ENCODE data around the gene KIF3C. TPM values are rescaled to one million over a fixed set of nuclear protein-coding genes. Genes with fewer than 3 reads are reported as not detected.

Gene KIF3C
- polyA plus RNA-seq, 1 donor from 2014 or later: 53.6 TPM

GRCh38 chr2:26016012-26016705 lies 33.9 kb upstream of the KIF3C start:
- no peaks in the 10 kb centered on the region for H3F3A ChIP-seq (ENCODE audit: insufficient read depth, low read length, poor library complexity, severe bottlenecking)
- TF ChIP-seq TAF1 (IDR thresholded peaks at IDR 0.05; ENCODE audit: low read depth): no peak
- TF ChIP-seq EZH2 (IDR thresholded peaks at IDR 0.05; ENCODE audit: borderline replicate concordance, insufficient read depth, low read length, poor library complexity, severe bottlenecking): no peak
- TF ChIP-seq REST (IDR thresholded peaks at IDR 0.05; ENCODE audit: borderline replicate concordance): no peak
- no peak for TF ChIP-seq RAD21 (conservative IDR thresholded peaks at IDR 0.05)
- TF ChIP-seq EP300 (conservative IDR thresholded peaks at IDR 0.05; ENCODE audit: poor library complexity, severe bottlenecking): no peak
- no peak for TF ChIP-seq CTCF (IDR thresholded peaks at IDR 0.05; ENCODE audit: poor library complexity, severe bottlenecking)
- no peak for TF ChIP-seq SMC3 (conservative IDR thresholded peaks at IDR 0.05; ENCODE audit: poor library complexity)
- TF ChIP-seq MXI1 (conservative IDR thresholded peaks at IDR 0.05; ENCODE audit: poor library complexity, severe bottlenecking): no peak
- no peak for TF ChIP-seq POLR2AphosphoS5 (IDR thresholded peaks at IDR 0.05)
- H3K79me2 ChIP-seq (replicated peaks; ENCODE audit: insufficient read depth, low read length): no peaks in the 10 kb centered on the region
- no peaks in the 10 kb centered on the region for H3K9me3 ChIP-seq (ENCODE audit: low read length)
- H3K36me3 ChIP-seq (ENCODE audit: insufficient read depth, low read length): no peaks in the 10 kb centered on the region
- H3K27ac ChIP-seq (ENCODE audit: low read length): no peak overlapping the region
- H4K20me1 ChIP-seq (ENCODE audit: insufficient read depth): no peaks in the 10 kb centered on the region
- no peaks in the 10 kb centered on the region for H3K9me2 ChIP-seq (ENCODE audit: insufficient read depth, low read length)
- no peak overlapping the region for H3K4me2 ChIP-seq (ENCODE audit: low read length)
- H3K27me3 ChIP-seq (ENCODE audit: insufficient read depth, low read depth, low read length): no peaks in the 10 kb centered on the region
- no peak overlapping the region for H3K4me3 ChIP-seq (ENCODE audit: low read length)
- H2AFZ ChIP-seq (ENCODE audit: low read depth, low read length): no peak overlapping the region
- no peak overlapping the region for H3K9ac ChIP-seq (ENCODE audit: low read length)

- H3K9me3 ChIP-seq (ENCODE audit: low read length): no peaks in the 10 kb centered on the region
- H3K4me2 ChIP-seq (ENCODE audit: low read length): no peak overlapping the region
- no peak overlapping the region for H2AFZ ChIP-seq (ENCODE audit: low read depth, low read length)
- H3F3A ChIP-seq (ENCODE audit: insufficient read depth, low read length, poor library complexity, severe bottlenecking): no peaks in the 10 kb centered on the region
- H3K9me2 ChIP-seq (ENCODE audit: insufficient read depth, low read length): no peaks in the 10 kb centered on the region
- H3K9ac ChIP-seq (ENCODE audit: low read length): no peak overlapping the region
- H3K79me2 ChIP-seq (replicated peaks; ENCODE audit: insufficient read depth, low read length): no peaks in the 10 kb centered on the region
- H3K27me3 ChIP-seq (ENCODE audit: insufficient read depth, low read depth, low read length): no peaks in the 10 kb centered on the region
- TF ChIP-seq SMC3 (conservative IDR thresholded peaks at IDR 0.05; ENCODE audit: poor library complexity) (no peak), REST (IDR thresholded peaks at IDR 0.05; ENCODE audit: borderline replicate concordance) (no peak), POLR2AphosphoS5 (IDR thresholded peaks at IDR 0.05) (no peak), MXI1 (conservative IDR thresholded peaks at IDR 0.05; ENCODE audit: poor library complexity, severe bottlenecking) (no peak), CTCF (IDR thresholded peaks at IDR 0.05; ENCODE audit: poor library complexity, severe bottlenecking) (no peak), TAF1 (IDR thresholded peaks at IDR 0.05; ENCODE audit: low read depth) (no peak), EP300 (conservative IDR thresholded peaks at IDR 0.05; ENCODE audit: poor library complexity, severe bottlenecking) (no peak)
- H3K4me3 ChIP-seq (ENCODE audit: low read length): no peak overlapping the region
- H3K27ac ChIP-seq (ENCODE audit: low read length): no peak overlapping the region
- no peaks in the 10 kb centered on the region for H4K20me1 ChIP-seq (ENCODE audit: insufficient read depth)
- H3K36me3 ChIP-seq (ENCODE audit: insufficient read depth, low read length): no peaks in the 10 kb centered on the region
Measured at GRCh38 chr2:26013668-26014067, 31.4 kb upstream of the KIF3C start.

Data from neural cell (in vitro differentiated cells).